ENCODE results near the gene DGKB. TPM values are rescaled to one million over a fixed set of nuclear protein-coding genes. Genes with fewer than 3 reads are reported as not detected.

Gene DGKB
- total and polyA plus RNA-seq, 2 donors from 2014 or later, result 0.26 to 1.5 TPM

DNA sequence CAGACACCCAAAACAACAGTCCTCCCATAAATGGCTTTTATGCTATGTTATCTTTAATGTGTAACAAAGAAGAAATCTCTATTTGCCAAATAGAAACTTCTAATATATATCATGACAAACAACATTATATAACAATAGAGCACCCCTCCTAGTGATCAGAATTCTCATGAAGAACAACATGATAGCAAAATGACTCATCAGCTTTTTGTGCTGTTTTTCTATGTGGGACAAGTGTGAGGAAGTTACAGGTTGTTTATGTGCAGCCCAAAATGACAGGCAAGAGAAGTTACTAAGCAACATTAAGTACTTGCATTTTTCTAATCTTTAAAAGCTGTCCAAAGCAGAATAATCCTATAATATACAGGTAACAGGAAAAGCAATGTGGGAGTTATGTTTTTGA, 7.7 kb downstream of the DGKB start:
- Histone ChIP-seq H3K9ac (ENCODE audit: low read length in 3 of 3) (no peak overlapping the region), H3K27me3 (ENCODE audit: control insufficient read depth, insufficient read depth, low read length) (no peaks in the 10 kb centered on the region), H3K27ac (ENCODE audit: low read depth in 2 of 2, low read length in 2 of 2) (no peak overlapping the region), H3K4me1 (ENCODE audit: control insufficient read depth in 2 of 3, insufficient read depth in 2 of 3, low read depth in 1 of 3, low read length in 3 of 3) (no peaks in the 10 kb centered on the region), H3K36me3 (ENCODE audit: control insufficient read depth in 2 of 3, insufficient read depth in 3 of 3, low read length in 3 of 3) (no peaks in the 10 kb centered on the region), H3K4me3 (ENCODE audit: low read length in 3 of 3) (no peak overlapping the region), H3K9me3 (ENCODE audit: control insufficient read depth in 2 of 3, insufficient read depth in 1 of 3, low read length in 3 of 3) (no peaks in the 10 kb centered on the region)
- TF ChIP-seq, protein P1, sequence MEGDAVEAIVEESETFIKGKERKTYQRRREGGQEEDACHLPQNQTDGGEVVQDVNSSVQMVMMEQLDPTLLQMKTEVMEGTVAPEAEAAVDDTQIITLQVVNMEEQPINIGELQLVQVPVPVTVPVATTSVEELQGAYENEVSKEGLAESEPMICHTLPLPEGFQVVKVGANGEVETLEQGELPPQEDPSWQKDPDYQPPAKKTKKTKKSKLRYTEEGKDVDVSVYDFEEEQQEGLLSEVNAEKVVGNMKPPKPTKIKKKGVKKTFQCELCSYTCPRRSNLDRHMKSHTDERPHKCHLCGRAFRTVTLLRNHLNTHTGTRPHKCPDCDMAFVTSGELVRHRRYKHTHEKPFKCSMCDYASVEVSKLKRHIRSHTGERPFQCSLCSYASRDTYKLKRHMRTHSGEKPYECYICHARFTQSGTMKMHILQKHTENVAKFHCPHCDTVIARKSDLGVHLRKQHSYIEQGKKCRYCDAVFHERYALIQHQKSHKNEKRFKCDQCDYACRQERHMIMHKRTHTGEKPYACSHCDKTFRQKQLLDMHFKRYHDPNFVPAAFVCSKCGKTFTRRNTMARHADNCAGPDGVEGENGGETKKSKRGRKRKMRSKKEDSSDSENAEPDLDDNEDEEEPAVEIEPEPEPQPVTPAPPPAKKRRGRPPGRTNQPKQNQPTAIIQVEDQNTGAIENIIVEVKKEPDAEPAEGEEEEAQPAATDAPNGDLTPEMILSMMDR (IDR thresholded peaks at IDR 0.05; ENCODE audit: borderline replicate concordance, extremely low read depth, insufficient read depth), result no peak
- intact Hi-C loops (cut with DNase I), result no loop called here
- DNase-seq (no peak), FAIRE-seq (no peak)

DNA sequence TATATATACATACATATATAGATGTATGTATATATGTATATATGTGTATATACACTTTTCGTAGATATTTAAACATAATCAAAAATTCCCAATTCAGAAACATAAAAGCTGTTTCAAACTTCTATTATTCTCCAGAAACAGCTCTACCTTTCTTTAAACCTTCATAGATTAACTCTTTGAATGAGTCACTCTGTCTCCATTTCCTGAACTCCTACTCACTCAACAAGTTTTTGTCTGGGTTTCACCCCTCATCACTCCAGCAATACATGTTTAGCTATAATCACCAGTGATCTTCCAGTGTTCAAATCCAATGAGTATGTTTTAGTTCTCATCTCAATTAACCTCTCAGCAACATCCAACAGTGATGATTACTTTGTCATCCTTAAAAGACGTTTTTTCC, 9.6 kb downstream of the DGKB start:
- Histone ChIP-seq H3K4me1 (ENCODE audit: control insufficient read depth in 2 of 3, insufficient read depth in 2 of 3, low read depth in 1 of 3, low read length in 3 of 3) (no peaks in the 10 kb centered on the region), H3K36me3 (ENCODE audit: control insufficient read depth in 2 of 3, insufficient read depth in 3 of 3, low read length in 3 of 3) (no peaks in the 10 kb centered on the region), H3K4me3 (ENCODE audit: low read length in 3 of 3) (no peak overlapping the region), H3K9ac (ENCODE audit: low read length in 3 of 3) (no peak overlapping the region), H3K9me3 (ENCODE audit: control insufficient read depth in 2 of 3, insufficient read depth in 1 of 3, low read length in 3 of 3) (no peaks in the 10 kb centered on the region), H3K27ac (ENCODE audit: low read depth in 2 of 2, low read length in 2 of 2) (no peak overlapping the region), H3K27me3 (ENCODE audit: control insufficient read depth, insufficient read depth, low read length) (no peaks in the 10 kb centered on the region)
- intact Hi-C loops (cut with DNase I), result no loop called here
- FAIRE-seq (no peak), DNase-seq (no peak)
- TF ChIP-seq, protein P1 (IDR thresholded peaks at IDR 0.05; ENCODE audit: borderline replicate concordance, extremely low read depth, insufficient read depth), result no peak

DNA sequence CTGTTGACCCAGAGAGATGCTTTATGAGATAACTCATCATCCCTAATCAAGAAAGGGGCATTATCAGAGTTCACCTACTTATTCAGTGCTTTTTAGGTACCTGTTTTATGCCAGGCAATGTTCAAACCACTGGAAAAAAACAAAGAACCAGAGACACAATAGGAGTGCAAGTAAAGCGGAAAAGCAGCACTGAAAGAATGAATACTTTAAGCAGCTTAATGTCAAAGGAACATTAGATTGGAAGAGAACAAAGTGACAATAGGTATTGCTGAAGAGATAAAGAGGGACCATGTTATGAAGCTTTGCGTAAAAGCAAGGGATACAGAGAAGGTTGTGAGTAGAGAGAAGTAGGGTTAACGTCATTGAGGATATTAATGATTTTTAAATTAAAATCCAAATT, 11.3 kb downstream of the DGKB start:
- H3K9ac ChIP-seq (ENCODE audit: low read length in 3 of 3), result no peak overlapping the region
- intact Hi-C loops (cut with DNase I), result no loop called here
- FAIRE-seq, result no peak

More for the DNA sequence above, 11.3 kb downstream of the DGKB start:
- Histone ChIP-seq H3K4me3 (ENCODE audit: low read length in 3 of 3) (no peak overlapping the region), H3K27ac (ENCODE audit: low read depth in 2 of 2, low read length in 2 of 2) (no peak overlapping the region), H3K27me3 (ENCODE audit: control insufficient read depth, insufficient read depth, low read length) (no peaks in the 10 kb centered on the region), H3K4me1 (ENCODE audit: control insufficient read depth in 2 of 3, insufficient read depth in 2 of 3, low read depth in 1 of 3, low read length in 3 of 3) (no peaks in the 10 kb centered on the region), H3K9me3 (ENCODE audit: control insufficient read depth in 2 of 3, insufficient read depth in 1 of 3, low read length in 3 of 3) (no peaks in the 10 kb centered on the region), H3K36me3 (ENCODE audit: control insufficient read depth in 2 of 3, insufficient read depth in 3 of 3, low read length in 3 of 3) (no peaks in the 10 kb centered on the region)
- no peak for DNase-seq
- TF ChIP-seq, protein P1 (IDR thresholded peaks at IDR 0.05; ENCODE audit: borderline replicate concordance, extremely low read depth, insufficient read depth), result no peak

Data from kidney (tissue), 14 donors.